Vagina (tissue), 2 donors: ENCODE data around the gene KNCN.

Experiments used
- POLR2AphosphoS5 ChIP-seq, 2 donors: sonication (generic); formaldehyde crosslinking; IDR thresholded peaks; one replicate each; pipeline ENCODE4 v1.9.0; 2017; ENCODE audit warnings: antibody characterized with exemption in 2 of 2, mild to moderate bottlenecking in 2 of 2, low read depth in 1 of 2; ENCODE audit not compliant: insufficient read depth in 1 of 2
- TF ChIP-seq, protein P1 (sequence below), 3 experiments: fragments of 450-650 bp in 2 of 3; fragments of 200-600 bp in 1 of 3; sonication (generic) in 1 of 3; IDR thresholded peaks; one replicate each; pipeline ENCODE4 v1.5.1; 2017 to 2019; ENCODE audit warnings: antibody characterized with exemption in 3 of 3, mild to moderate bottlenecking in 2 of 3, moderate library complexity in 2 of 3

DNA sequence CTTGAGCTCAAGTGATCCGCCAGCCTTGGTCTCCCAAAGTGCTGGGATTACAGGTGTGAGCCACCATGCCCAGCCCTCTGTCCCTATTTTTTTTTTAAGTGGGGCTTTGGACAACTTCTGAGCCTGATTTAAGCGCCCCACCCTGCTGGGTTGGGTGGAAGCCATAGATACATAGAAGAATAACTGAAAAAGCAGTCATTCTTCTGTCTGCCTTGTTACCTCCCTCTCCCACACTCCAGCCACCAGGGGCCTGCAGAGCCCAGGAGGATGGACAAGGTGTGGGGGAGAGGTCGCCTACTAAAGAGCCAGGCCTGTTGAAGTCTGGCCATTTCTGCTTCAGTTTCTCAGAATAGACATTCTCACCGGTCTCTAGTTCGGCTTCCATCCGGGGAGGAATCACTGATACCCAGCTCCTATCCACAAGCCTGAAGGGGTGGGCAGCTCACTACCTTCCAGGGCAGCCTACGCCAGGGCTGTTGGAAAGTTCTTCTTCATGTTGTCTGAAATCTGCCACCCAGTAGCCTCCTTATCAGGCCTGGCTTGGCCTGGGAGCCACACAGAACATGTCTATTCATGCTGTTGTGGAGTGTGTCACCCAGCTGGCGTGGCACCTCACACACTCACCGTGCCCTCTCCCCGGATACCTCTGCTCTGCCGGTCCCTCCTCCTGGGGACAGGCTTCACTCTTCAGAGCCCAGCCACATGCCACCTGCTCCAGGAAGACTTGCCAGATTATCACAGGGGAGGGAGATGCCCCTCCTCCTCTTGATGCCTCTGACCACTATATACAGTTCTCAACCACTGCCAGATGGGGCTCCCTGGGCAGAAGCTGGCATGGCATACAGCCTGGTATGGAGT is 27.7 kb downstream of the KNCN start:
- TF ChIP-seq, protein P1, sequence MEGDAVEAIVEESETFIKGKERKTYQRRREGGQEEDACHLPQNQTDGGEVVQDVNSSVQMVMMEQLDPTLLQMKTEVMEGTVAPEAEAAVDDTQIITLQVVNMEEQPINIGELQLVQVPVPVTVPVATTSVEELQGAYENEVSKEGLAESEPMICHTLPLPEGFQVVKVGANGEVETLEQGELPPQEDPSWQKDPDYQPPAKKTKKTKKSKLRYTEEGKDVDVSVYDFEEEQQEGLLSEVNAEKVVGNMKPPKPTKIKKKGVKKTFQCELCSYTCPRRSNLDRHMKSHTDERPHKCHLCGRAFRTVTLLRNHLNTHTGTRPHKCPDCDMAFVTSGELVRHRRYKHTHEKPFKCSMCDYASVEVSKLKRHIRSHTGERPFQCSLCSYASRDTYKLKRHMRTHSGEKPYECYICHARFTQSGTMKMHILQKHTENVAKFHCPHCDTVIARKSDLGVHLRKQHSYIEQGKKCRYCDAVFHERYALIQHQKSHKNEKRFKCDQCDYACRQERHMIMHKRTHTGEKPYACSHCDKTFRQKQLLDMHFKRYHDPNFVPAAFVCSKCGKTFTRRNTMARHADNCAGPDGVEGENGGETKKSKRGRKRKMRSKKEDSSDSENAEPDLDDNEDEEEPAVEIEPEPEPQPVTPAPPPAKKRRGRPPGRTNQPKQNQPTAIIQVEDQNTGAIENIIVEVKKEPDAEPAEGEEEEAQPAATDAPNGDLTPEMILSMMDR (IDR thresholded peaks at IDR 0.05) = no peak
- TF ChIP-seq POLR2AphosphoS5 (IDR thresholded peaks at IDR 0.05; ENCODE audit: insufficient read depth in 1 of 2, low read depth in 1 of 2) = no peak
